IPS DF 4.7 (cell line): ENCODE measurements around the gene NKIRAS1.
"Not testable (repeated sequence)": the region's sequence is repeated elsewhere in the genome, so short reads cannot be mapped to it uniquely, and the experiment has no call there.

Experiments
- DNase-seq: peaks from one replicate; pipeline ENCODE4 v3.0.0-alpha.2; 2013; ENCODE audit warnings: low spot score; ENCODE audit errors: extremely low read depth

NKIRAS1 gene

DNA sequence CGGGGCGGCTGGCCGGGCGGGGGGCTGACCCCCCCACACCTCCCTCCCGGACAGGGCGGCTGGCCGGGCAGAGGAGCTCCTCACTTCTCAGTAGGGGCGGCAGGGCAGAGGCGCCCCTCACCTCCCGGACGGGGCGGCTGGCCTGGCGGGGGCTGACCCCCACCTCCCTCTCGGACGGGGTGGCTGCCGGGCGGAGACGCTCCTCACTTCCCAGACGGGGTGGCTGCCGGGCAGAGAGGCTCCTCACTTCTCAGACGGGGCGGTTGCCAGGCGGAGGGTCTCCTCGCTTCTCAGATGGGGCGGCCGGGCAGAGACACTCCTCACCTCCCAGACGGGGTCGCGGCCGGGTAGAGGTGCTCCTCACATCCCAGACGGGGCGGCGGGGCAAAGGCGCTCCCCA is 45.4 kb downstream of the NKIRAS1 start:
- DNase-seq, result not testable (repeated sequence)

DNA sequence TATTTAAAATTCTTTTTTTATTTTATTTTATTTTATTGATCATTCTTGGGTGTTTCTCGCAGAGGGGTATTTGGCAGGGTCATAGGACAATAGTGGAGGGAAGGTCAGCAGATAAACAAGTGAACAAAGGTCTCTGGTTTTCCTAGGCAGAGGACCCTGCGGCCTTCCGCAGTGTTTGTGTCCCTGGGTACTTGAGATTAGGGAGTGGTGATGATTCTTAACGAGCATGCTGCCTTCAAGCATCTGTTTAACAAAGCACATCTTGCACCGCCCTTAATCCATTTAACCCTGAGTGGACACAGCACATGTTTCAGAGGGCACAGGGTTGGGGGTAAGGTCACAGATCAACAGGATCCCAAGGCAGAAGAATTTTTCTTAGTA is 46.1 kb downstream of the NKIRAS1 start:
- DNase-seq, result not testable (repeated sequence)

DNA sequence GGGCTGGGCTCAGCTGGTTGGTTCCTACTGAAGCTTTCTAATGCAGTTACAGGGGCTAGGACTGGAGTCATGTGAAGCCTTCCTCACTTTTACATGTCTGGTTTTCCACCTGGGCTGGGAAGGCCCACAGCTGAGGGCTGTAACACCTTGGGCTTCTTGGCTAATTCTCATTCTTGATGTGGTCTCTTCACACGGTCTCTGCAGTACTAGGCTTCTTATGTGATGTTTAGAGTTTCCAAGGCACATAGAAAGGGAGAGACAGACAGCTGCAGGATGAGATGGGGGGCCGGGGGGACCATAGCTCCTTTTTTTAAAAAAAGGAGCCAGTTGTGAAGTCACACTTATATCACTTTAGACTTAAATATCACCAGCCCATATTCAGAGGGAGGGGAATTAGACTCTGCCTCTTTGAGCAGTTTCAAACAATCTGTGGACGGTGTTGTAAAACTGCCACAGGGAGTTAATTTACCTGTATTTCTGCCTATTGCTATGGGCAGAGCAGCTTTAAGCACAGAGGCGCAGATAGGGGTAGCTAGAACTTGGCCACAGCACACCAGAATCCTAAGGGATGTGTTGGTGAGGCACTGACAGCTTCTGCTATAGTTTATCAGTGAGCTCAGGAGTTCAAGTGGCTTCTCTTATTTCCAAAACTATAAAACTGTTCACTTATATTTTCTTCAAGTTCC is 46.7 kb downstream of the NKIRAS1 start:
- no peak for DNase-seq

DNA sequence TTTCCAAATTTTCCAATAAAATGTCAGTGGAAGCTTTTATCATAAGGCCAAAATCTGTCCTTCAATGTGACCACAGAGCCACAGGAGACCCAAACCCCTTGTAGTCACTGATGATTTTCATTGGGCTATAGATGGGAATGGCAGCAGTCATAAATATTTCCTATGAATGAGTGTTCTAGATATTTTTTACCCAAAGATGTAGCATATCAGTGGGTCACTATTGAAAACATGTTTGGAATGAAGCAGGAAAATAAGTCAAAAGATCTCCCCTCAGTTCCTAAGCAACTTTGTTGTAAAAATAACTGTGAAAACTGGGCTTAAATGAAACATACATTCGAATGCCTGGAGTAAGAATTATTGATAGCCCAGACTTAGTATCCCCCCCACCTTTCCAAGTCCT is 49.0 kb downstream of the NKIRAS1 start:
- DNase-seq, result no peak

DNA sequence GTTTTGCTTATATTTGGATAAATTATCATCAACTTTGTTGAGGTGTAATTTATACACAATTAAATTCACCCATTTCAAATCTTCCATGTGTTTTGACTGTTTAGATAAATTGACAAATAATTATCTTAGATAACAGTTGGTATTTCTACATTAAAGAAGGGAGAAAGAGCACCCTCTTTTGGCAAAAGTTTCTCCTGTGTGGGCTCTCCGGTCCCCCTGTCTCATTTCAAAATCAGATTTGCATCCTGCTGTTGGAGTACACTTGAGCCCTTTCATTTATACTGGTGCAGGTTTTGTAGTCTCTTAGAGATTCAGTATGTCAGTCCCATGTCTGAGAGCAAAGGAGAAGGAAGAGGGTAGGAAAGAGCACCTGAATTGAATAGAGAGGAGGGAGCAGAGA is 49.4 kb downstream of the NKIRAS1 start:
- no peak for DNase-seq

DNA sequence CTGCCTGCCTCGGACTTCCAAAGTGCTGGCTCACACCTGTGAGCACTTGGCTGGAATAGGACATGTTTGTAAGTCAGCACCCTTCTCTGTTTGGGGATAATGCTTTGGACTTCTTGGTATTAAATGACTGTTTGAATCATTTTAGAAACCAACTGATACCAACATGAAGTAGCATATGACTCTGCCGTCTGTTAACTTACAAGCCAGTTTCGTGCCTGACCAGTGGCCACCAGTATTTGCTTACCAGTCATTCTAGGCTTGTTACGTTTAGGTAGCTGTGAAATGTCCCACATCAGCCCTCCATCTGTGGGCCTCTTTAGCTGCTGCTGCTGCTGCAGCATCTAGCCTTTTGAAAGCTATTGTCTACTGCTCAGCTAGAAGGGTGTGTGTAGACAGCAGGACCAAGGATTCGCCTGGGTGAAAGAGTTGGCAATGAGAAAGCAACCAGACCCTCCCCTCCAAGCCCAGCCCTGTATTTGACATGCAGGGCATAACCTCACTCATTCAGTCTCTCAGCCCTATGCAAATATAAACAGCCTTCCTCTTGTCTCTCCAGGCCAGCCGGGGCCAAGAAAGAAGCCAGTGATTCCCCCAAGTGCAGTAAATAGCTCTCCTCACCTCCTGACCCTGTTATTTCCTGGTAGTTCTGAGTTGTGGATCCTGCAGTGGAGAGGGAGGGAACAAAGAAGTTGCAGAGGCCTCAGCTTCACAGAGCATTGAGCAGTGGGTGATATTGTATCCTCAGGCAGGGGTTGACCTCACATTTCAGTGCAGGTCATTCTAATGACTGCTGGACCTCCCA is 51.0 kb downstream of the NKIRAS1 start:
- DNase-seq, result peak; percentile 19

DNA sequence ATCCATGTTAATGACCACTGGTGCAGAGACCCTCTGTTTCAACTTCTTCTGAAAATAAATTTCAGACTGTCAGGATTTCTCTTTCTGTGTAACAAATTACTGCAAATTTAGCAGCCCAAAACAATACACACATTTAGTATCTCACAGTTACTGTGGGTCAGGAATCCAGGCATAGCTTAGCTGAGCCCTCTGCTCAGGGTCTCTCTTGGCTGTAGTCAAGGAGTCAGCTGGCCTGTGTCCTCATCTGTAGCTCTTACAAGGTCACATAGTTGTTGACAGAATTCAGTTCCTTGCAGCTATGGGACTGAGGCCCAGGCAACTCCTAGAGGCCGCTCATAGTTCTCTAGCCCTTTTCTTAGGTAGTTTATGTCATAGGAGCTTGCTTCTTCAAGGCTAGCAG is 51.9 kb downstream of the NKIRAS1 start:
- DNase-seq, result no peak

DNA sequence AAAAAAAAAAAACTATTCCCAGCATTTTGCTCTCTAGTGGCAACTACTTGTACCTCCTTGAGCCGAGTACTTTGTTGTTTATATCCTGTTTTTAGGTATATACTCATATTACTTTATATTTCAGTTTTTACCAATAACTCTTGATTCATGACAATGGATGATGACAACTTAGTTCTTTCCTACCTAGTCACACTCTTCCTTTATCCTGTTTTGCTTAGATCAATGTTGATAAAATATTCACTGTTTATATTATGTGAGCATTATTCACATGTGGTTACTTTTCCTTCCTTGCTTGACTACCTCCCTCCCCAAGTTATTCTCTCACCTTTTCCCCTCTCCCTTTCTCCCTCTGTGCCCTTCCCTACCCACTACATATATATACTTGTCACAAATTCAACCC is 53.7 kb downstream of the NKIRAS1 start:
- no peak for DNase-seq

DNA sequence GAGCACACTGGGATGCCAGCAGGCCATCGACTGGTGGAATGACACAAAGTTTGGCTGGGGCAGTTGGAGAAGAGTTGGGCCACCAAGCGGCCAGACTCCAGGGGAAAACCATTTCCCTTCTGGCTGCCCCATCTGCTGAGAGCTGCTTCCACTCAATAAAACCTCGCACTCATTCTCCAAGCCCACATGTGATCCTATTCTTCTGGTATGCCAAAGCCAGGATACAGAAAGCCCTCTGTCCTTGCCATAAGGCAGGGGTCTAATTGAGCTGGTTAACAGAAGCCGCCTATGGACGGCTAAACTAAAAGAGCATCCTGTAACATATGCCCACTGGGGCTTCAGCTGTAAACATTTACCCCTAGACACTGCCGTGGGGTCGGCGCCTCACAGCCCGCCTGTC is 55.1 kb downstream of the NKIRAS1 start:
- DNase-seq, result no peak

DNA sequence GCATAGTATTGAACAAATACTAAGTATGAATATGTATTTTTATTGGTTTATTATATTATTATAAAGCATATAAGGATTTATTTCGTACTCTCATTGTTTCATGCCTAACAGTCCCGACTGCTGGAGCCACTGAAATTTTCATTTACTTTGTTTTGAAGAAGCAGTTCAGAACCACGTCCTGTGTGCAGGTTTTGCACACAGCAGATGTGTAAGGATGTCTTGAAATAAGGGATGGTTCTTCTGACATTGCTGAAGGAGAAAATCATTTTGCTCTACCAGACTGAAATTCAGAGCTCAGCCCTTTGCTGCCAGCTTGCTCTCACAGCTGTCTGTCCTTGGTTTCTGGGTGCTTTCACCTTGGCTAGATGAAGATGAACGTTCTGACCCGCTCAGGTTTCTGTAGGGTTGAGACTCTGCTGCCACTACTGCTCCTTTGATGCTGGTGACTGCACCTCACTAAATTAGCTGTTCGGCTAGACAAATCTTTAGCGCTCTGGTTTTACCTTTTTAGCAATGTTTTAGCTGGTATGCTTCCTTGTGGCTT is 56.9 kb downstream of the NKIRAS1 start:
- no peak for DNase-seq

DNA sequence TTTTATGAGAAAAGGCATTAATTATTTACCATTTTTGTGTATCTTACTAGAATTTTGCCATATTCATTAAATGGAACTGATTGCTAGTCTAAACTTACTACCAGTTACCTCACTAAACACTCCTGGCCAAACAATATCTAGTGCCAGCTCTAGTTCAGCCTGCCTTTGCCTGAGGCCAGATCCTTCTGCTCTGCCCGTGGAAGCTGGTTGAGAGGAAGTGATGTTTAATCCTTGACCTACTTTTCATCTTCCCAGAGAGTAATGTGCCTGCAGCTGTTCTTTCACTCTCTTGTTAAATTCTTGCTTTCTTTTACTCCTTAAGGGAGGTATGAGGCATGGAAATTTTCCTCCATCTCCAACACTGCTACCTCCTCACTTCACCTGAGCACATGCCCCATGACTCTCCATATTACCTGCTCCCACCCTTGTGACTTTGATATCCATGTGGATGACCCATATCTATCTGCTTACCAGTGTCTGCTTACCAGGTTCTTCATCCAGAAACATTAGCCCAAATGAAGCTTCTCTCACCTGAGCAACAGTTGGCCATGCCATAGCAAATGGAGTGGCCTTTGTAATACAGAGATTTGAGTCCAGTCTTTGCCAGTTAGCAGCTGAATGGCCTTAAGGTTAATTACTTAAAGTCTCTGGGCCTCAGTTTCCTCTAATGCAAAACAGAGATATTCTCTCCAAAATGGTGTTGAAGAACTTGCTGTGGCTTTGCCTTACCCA is 57.6 kb downstream of the NKIRAS1 start:
- DNase-seq, result no peak

DNA sequence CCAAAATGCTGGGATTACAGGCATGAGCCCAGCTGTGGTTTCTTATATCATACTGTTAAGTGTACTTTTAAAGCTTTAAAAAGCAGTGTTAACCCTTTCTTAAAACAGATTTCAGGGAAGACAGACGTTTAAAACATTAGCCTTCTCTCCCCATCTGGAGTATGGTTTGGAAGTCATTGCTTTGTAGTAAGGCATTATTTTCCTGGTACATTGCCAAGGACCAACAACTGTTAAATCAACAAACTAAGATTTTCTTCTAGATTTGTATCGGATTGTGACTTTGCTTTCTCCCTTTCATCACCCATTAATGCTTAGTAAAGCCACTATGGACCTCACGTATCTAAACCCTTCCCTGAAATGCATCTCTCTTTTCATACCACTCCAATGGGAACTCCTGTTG is 60.5 kb downstream of the NKIRAS1 start:
- no peak for DNase-seq

DNA sequence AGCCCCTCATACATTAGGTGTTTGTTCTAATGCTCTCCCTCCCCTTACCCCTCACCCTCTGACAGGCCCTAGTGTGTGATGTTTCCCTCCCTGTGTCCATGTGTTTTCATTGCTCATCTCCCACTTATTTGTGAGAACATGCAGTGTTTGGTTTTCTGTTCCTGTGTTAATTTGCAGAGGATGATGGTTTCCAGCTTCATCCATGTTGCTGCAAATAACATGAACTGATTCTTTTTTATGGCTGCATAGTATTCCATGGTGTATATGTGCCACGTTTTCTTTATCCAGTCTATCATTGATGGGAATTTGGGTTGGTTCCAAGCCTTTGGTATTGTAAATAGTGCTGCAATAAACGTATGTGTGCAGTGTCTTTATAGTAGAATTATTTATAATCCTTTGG is 67.3 kb downstream of the NKIRAS1 start:
- not testable (repeated sequence) for DNase-seq

DNA sequence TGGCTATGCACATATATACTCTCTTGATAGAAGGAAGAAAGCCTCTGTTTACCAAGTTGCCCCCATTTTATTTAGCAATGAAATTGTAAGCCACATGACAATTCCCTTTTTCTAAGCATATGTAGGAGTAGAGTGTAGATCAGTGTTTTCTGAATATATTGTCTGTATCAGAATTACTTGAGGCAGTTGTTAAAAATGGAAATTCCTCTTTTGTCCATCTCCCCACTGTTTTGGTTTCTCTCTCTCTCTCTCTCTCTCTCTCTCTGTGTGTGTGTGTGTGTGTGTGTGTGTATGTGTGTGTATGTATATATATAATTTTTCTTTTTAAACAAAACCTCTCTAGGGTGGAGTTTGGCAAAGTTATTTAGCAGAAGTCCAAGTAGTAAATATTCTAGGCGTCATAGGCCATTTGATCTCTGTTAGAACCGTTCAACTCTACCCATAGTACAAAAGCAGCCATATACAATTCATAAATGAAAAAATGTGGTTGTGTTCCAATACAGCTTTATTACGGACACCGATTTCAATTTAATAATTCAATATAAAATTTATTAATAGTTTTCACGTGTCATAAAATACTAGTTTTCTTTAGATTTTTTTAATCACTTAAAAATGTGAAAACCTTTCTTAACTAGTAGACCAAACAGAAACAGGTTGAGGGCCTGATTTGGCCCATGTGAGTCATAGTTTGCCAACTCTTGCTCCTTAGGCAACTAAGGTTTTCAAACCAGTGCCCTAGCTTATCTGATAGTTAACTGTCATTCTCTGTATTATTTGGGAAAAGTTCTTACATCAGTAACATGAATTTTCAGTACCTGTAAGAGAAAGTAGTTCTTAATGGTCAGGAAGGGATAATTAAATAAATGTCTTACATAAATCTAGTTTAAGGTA is 71.2 kb downstream of the NKIRAS1 start:
- no peak for DNase-seq

DNA sequence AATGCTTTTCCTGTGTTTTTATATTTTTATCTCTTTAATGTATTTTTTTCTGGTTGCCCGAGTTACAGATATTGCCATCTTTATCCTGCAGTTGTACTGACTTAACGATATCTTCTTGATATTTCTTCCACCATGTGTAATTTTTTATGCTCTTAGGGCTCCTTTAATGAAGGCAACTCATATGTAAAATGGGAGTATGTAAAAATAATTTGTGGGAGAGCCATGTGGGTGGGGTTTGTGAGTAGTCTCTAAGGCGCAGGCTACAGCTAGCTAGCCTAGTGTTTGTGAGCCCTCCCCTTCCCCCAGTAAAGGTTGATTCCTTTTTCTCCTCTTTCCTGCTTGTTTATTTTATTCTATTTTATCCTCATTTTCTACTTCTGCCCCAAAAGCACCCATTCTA is 72.9 kb downstream of the NKIRAS1 start:
- DNase-seq, result no peak
